NCI-H2196 (cell line): ENCODE measurements around the gene ST7.

Experiments used
- DNase-seq: peaks from one replicate; lab custom pipeline; 2025; ENCODE audit not compliant: unreplicated experiment; lab: John Stamatoyannopoulos, UW

Gene ST7

DNA sequence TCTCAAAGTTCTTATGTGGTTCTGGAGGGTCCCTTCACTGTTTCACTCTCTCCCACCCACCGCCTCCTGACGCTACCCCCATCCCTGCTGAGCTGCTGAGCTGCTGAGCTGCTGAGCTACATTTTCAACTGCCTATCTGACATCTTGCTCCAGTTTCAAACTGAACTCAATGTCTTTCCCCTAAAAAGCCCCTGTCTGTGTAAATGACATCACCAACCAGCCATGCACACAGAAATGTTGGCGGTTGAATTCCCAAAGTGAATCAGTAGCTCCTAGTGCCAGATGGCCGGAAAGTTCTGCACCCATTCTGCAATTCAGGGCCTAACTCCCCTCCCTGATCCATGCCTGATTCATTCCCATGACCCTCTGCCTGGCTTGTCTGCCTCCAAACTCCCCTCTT is 298.4 kb downstream of the ST7 start:
- no peak for DNase-seq

DNA sequence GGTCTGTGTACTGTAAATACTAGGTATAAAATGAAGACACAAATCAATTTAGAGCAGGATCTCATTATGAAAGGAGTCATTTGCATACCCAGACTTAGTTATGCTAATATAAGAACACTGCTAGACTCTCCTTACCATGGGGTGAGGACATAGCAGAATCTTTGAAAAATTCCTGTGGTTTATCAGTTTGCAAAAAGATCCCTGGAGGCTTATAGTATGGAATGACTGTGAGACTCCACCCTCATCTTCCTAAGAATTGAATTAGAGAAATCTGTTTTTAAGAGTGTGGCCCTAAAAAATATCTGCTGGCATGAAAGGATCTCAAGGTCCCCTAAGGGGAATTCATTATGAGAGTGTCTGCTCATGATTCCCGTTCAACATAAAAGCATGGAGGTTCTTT is 306.3 kb downstream of the ST7 start:
- DNase-seq = no peak

DNA sequence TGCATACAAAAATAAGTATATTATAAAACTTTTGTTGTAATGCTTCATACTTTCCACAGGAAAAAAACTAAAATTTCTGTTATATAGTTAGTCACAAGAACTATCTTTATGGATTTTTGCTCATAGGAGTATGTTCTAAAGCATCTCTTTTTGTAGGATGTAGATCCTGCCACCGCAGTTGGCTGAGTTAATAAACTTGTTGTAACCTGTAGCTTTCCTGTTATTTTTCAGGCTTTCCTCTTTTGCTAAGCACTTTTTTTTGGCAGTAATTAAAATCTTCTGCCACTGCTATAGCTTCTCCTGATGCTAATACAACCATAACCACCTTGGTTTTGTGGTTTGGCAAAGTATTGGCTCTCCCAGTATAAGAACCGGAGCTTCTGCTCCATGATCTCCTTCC is 309.2 kb downstream of the ST7 start:
- no peak for DNase-seq

DNA sequence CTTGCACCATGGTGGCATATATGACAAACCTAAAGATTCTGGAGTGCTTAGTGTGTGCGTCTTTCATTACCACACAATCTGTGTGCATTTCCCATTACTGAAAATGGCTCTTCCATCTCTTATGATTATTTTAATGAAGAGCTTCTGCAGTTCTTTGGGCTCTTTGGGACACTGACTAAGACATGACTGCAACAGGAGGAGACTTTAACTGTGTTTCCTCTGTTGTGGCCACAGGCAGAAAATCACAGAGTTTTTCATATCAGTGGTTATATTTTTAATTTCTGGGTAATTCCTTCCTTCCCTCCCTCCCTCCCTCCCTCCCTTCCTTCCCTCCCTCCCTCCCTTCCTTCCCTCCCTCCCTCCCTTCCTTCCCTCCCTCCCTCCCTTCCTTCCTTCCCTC is 311.4 kb downstream of the ST7 start:
- no peak for DNase-seq

DNA sequence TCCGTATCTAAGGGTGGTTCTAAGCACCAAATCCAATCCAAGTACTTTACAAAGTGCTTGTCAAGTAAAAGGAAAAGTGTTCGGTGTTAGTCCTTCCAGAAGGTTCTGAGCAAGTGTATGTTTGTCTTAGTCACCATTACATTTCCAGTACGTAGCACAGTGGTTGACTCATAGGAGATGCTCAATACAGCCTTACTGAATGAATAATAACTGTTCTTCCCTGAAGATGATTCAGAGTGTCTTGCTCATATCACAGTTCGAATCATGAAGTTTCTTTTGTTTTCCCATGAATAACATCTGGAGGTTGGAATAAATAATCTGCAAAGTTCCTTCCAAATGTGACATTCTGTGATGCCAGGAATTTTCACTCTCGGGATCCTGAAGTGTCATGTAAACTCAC is 316.1 kb downstream of the ST7 start:
- no peak for DNase-seq

DNA sequence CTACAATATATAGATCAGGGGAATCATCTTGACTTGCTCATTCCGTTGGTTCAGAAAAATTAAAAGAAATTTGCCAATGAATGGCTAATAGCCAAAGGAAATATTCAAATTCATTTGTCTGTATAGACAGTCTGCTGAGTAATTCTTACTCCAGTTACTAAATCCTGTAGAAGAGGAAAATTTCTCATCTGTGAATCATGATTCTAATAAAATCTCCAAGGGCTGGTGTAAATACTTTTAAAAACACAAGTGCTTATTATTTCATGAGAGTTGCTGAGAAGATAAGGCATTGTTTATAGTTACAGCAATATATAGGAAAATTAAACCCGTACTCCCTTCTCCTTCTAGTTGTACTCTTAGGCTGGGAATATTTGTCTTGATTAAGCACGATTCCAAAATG is 316.6 kb downstream of the ST7 start:
- no peak for DNase-seq

DNA sequence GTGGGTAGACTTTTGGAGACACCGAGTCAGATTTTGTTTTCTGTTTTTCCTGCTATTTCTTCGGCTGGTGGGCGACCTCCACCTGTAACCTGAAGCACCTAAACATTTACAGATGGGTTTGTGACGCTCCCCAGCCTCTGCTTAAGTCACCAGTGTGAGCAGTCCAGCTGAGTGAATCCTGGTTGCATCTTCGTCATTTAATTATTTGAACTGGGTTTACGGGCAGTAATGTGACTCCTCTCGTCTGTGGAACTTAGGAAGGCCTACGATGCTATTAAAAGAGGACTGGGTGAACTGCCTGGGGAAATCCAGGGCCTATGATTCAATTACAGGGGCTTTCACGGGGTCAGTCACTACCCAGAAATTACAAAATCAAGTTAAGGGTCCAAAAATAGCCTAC is 317.1 kb downstream of the ST7 start:
- DNase-seq = no peak

DNA sequence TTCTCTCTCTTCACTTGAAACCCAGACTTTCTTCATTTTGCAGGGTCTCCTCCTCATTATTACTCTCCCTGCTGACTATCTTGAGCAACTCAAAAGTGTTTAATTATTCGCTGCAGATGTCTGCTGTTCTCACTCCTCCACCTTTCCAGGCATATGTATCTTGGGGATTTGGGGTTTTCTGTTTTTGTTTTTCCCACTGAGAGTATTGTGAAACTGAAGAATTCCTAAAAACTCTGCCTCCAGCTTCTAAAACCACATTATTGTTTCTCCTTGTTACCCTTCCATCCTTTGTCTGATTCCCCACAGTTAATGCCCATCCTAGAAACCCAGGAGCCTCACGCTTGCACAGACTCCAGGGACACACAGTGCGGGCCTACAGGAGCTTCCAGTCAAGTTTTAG is 318.3 kb downstream of the ST7 start:
- no peak for DNase-seq

DNA sequence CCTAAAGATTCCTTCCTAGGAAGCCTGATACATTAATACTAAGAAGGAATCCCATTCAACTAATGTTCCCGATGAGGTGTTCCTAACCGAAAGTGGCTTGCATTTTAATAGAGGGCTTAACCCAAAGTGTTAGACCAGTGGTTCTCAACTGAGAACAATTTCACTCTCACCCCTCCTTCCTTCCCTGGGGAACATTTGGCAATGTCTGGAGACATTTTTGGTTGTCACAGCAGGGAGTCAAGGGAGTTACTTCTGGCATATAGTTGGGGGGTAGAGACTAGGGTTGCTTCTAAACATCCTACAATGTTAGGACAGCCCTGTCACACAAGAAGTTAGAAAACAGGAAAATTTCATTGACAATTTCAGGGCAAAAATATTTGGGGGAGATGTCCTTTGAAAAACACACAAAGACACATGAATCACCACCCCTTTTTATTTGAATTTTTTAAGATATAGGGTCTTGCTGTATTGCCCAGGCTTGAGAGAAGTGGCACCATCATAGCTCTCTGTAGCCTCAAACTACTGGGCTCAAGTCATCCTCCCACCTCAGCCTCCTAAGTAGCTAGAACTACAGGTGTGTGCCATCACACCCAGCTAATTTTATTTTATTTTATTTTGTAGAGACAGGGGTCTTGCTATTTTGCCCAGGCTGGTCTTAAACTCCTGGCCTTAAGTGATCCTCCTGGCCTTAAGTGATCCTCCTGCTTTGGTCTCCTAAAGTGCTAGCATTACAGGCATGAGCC is 318.9 kb downstream of the ST7 start:
- DNase-seq = no peak

DNA sequence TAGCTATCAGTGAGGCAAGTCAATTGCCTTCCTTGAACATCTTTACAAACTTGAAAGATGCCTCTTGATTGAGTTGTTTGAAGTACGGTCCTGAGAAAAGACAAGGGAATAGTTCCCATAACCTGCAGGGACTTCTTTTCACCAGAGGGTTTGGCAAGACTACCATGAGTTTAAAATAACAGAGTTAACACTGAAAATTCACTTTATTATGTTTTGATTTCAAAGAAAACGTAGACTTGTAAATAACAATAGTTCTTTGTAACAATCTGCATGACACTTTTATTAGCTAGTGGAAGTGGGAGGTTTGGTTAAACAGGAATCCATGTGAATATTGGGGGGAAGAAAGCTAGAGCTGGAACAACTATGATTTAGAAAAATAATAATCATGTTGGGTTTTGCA is 320.0 kb downstream of the ST7 start:
- no peak for DNase-seq

DNA sequence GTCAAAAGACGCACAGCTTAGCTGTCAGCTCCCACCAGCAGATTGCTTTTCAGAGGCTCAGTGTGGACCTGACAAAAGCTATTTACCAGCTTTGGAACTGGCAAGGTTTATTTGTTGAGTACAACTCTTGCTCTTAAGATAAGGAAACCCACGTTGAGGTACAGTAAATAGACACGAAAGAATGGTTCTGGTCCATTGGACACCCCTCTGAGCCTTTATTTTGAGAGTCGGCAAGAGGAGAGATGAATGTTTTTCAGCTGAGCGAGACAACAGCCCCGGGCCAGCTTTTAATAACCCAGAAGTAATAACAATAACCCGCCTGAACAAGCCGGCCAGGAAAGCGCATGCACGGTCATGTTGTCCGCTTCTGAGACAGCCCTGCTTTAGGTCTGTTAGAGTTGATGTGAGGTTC is 320.5 kb downstream of the ST7 start:
- no peak for DNase-seq

DNA sequence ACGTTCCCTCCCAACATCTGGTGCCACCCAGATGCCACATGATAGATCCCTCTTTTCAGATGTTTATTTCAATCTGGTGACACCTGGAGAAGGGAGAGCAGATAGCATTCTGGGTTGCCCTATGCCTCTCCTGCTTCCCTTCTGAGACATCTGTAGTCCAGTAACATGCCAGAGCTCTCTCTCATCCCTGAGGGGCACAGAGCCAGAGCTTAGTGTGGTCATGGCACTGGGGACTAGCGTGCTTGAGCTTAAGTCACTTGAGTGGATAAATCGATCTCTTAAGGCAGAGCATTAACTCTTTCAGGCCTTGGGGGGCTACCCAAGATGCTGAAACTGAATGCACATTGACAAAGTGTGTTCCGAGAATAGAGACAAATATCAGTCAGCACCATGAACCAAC is 321.6 kb downstream of the ST7 start:
- DNase-seq = no peak

DNA sequence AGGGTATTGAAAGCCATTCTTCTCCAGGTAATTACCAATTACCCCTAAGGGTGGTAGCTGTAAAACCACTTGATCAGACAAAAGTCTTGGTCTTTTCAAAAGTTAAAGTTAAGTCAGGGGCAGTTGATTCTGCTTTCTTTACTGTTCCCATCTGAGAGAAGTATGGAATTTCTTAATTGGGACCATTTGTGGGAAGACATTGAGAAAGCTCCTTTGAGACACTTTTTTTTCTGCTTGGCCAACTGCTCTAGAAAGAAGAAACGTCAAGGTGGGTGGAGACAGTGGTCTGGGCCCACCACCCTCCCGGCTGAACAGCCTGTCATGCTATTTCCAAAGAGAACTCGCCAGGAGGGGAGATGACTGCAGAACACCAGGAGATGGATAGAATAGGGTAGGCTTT is 324.3 kb downstream of the ST7 start:
- no peak for DNase-seq

DNA sequence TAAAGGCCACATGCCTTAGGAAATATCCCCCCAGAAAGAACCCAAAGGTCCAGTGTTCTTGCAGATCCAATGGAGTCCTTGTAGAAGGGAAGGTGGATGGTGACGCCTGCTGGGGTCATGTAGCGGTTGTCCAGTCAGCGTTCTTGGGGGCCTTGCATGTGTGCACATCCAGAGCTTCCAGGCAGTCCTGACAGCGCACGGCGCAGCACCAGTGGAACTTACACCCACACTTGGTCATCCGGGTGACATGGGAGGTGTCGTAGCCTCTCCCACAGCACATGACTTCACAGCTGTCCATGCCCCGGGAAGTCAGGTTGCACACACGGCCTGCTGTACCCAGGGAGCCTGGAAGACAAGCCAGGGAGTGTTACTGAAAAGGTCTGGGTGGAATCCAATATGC is 324.7 kb downstream of the ST7 start:
- DNase-seq = no peak

DNA sequence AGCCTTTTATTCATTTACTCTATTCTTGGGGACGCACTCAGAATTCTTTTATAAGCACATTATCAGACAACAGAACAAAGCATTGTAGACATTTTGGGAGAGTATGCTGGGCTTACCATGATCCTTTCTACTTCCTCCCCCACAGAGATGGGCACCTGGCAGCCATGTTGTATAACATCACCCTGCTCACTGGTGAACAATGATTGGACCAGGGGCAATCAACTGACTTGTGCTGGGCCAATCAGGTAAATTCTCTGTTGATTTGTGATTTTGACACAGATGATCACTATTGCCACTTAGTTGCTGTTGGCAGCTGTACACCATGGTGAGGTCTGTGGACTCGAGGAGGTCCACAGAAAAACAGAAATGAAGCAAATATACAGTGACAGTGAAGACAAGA is 325.9 kb downstream of the ST7 start:
- no peak for DNase-seq
